ENCODE data around the gene PPARD. TPM values are rescaled to one million over a fixed set of nuclear protein-coding genes. Genes with fewer than 3 reads are reported as not detected.

PPARD gene
- polyA plus RNA-seq, 1 donor from 2014 or later = 1.3 TPM

DNA sequence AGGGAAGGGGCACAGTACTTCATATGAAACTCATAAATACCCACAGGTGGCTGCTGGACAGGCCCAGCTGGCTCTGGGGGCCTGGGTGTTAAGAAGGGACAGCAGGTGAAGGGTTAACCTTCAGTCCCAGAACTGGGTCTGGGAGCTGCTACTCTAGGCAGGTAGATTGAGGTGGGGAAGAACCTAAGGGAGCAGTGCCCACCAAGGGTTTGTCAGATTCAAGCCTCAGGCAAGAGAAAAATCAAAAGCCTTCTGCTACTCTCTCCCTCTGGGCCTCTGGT is 131.4 kb downstream of the PPARD start:
- Histone ChIP-seq H3K27ac (ENCODE audit: low read length) (no peak overlapping the region), H2AFZ (ENCODE audit: low read depth, low read length) (no peak overlapping the region), H3K4me2 (ENCODE audit: low read length) (no peak overlapping the region), H3F3A (ENCODE audit: insufficient read depth, low read length, poor library complexity, severe bottlenecking) (no peaks in the 10 kb centered on the region), H3K36me3 (ENCODE audit: insufficient read depth, low read length) (no peaks in the 10 kb centered on the region), H3K27me3 (ENCODE audit: insufficient read depth, low read depth, low read length) (no peaks in the 10 kb centered on the region), H3K79me2 (replicated peaks; ENCODE audit: insufficient read depth, low read length) (no peaks in the 10 kb centered on the region), H3K9ac (ENCODE audit: low read length) (no peak overlapping the region), H3K9me2 (ENCODE audit: insufficient read depth, low read length) (no peaks in the 10 kb centered on the region), H3K9me3 (ENCODE audit: low read length) (no peaks in the 10 kb centered on the region), H3K4me3 (ENCODE audit: low read length) (no peak overlapping the region), H4K20me1 (ENCODE audit: insufficient read depth) (no peaks in the 10 kb centered on the region)
- TF ChIP-seq, protein P1, sequence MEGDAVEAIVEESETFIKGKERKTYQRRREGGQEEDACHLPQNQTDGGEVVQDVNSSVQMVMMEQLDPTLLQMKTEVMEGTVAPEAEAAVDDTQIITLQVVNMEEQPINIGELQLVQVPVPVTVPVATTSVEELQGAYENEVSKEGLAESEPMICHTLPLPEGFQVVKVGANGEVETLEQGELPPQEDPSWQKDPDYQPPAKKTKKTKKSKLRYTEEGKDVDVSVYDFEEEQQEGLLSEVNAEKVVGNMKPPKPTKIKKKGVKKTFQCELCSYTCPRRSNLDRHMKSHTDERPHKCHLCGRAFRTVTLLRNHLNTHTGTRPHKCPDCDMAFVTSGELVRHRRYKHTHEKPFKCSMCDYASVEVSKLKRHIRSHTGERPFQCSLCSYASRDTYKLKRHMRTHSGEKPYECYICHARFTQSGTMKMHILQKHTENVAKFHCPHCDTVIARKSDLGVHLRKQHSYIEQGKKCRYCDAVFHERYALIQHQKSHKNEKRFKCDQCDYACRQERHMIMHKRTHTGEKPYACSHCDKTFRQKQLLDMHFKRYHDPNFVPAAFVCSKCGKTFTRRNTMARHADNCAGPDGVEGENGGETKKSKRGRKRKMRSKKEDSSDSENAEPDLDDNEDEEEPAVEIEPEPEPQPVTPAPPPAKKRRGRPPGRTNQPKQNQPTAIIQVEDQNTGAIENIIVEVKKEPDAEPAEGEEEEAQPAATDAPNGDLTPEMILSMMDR (IDR thresholded peaks at IDR 0.05; ENCODE audit: poor library complexity, severe bottlenecking) = no peak
- no peak for TF ChIP-seq SMC3 (conservative IDR thresholded peaks at IDR 0.05; ENCODE audit: poor library complexity)
- TF ChIP-seq MXI1 (conservative IDR thresholded peaks at IDR 0.05; ENCODE audit: poor library complexity, severe bottlenecking) = no peak
- no peak for TF ChIP-seq TAF1 (IDR thresholded peaks at IDR 0.05; ENCODE audit: low read depth)
- TF ChIP-seq POLR2AphosphoS5 (IDR thresholded peaks at IDR 0.05) = no peak
- TF ChIP-seq EP300 (conservative IDR thresholded peaks at IDR 0.05; ENCODE audit: poor library complexity, severe bottlenecking) = no peak
- TF ChIP-seq, protein P2, sequence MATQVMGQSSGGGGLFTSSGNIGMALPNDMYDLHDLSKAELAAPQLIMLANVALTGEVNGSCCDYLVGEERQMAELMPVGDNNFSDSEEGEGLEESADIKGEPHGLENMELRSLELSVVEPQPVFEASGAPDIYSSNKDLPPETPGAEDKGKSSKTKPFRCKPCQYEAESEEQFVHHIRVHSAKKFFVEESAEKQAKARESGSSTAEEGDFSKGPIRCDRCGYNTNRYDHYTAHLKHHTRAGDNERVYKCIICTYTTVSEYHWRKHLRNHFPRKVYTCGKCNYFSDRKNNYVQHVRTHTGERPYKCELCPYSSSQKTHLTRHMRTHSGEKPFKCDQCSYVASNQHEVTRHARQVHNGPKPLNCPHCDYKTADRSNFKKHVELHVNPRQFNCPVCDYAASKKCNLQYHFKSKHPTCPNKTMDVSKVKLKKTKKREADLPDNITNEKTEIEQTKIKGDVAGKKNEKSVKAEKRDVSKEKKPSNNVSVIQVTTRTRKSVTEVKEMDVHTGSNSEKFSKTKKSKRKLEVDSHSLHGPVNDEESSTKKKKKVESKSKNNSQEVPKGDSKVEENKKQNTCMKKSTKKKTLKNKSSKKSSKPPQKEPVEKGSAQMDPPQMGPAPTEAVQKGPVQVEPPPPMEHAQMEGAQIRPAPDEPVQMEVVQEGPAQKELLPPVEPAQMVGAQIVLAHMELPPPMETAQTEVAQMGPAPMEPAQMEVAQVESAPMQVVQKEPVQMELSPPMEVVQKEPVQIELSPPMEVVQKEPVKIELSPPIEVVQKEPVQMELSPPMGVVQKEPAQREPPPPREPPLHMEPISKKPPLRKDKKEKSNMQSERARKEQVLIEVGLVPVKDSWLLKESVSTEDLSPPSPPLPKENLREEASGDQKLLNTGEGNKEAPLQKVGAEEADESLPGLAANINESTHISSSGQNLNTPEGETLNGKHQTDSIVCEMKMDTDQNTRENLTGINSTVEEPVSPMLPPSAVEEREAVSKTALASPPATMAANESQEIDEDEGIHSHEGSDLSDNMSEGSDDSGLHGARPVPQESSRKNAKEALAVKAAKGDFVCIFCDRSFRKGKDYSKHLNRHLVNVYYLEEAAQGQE (IDR thresholded peaks at IDR 0.05; ENCODE audit: borderline replicate concordance) = no peak
- TF ChIP-seq EZH2 (IDR thresholded peaks at IDR 0.05; ENCODE audit: borderline replicate concordance, insufficient read depth, low read length, poor library complexity, severe bottlenecking) = no peak
- no peak for TF ChIP-seq RAD21 (conservative IDR thresholded peaks at IDR 0.05)

DNA sequence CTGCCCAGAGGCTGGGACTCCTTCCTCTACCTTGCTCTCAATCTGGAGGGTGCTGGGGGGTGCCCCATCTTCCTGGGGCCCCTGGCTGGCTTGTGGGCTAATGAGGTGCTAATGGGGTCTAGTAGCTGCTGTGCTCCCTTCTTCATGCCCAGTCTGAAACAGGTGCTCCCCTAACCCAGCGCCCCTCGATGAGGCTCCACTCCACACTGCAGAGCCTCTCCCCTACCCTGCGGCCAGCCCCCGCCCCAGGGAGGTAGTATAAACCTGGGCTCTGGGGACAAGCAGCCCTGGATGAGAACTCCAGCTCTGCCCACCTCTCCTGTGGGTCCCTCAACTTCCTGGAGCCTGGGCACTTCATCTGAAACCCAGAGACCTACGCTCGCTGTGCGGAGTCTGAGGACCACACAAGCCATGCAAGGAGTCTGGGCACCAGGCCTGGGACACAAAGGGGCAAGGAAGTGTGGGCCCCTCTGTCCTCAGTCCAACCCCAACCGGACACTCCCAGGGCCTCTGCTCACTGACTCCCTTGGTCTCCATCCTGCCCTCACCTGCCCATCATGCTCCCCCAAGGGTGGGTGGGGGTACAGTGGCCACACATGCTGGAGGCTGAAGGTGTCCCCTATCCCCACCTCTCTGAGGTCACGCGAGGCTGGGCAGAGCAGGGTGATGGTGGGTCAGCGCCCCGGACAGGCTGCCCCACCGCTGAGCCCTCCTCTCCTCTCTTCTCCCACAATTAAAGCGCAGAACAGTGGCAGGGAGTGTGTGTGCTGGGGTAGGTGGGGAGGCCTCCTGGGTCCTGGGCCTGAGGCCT is 132.0 kb downstream of the PPARD start:
- Histone ChIP-seq H2AFZ (ENCODE audit: low read depth, low read length) (no peak overlapping the region), H3K9me2 (ENCODE audit: insufficient read depth, low read length) (no peaks in the 10 kb centered on the region), H3K4me3 (ENCODE audit: low read length) (no peak overlapping the region), H3K9me3 (ENCODE audit: low read length) (no peaks in the 10 kb centered on the region), H3K9ac (ENCODE audit: low read length) (no peak overlapping the region), H3K27ac (ENCODE audit: low read length) (no peak overlapping the region), H3F3A (ENCODE audit: insufficient read depth, low read length, poor library complexity, severe bottlenecking) (no peaks in the 10 kb centered on the region), H3K36me3 (ENCODE audit: insufficient read depth, low read length) (no peaks in the 10 kb centered on the region), H3K4me2 (ENCODE audit: low read length) (no peak overlapping the region), H4K20me1 (ENCODE audit: insufficient read depth) (no peaks in the 10 kb centered on the region), H3K27me3 (ENCODE audit: insufficient read depth, low read depth, low read length) (no peaks in the 10 kb centered on the region), H3K79me2 (replicated peaks; ENCODE audit: insufficient read depth, low read length) (no peaks in the 10 kb centered on the region)
- TF ChIP-seq POLR2AphosphoS5 (IDR thresholded peaks at IDR 0.05) (no peak), MXI1 (conservative IDR thresholded peaks at IDR 0.05; ENCODE audit: poor library complexity, severe bottlenecking) (no peak), RAD21 (conservative IDR thresholded peaks at IDR 0.05) (no peak), EP300 (conservative IDR thresholded peaks at IDR 0.05; ENCODE audit: poor library complexity, severe bottlenecking) (no peak), SMC3 (conservative IDR thresholded peaks at IDR 0.05; ENCODE audit: poor library complexity) (no peak), TAF1 (IDR thresholded peaks at IDR 0.05; ENCODE audit: low read depth) (no peak), EZH2 (IDR thresholded peaks at IDR 0.05; ENCODE audit: borderline replicate concordance, insufficient read depth, low read length, poor library complexity, severe bottlenecking) (no peak)
- TF ChIP-seq, protein P2 (IDR thresholded peaks at IDR 0.05; ENCODE audit: borderline replicate concordance) = no peak
- TF ChIP-seq, protein P1 (IDR thresholded peaks at IDR 0.05; ENCODE audit: poor library complexity, severe bottlenecking) = no peak

All from neural cell (in vitro differentiated cells).